OCI-LY3 (cell line): ENCODE results near the gene ME3.

Experiments used
- EZH2phosphoT487 ChIP-seq: fragments of 200-600 bp; shearing (Covaris generic); IDR thresholded peaks from 2 replicates; pipeline ENCODE4 v1.6.1; 2018; ENCODE audit warnings: antibody characterized with exemption, mixed run types, low read depth
- TF ChIP-seq, protein P1 (sequence below): fragments of 200-600, 300-600 bp; sonication (generic); IDR thresholded peaks from 2 replicates; pipeline ENCODE4 v1.5.1; 2014; ENCODE audit warnings: antibody characterized with exemption, low read length, low read depth

DNA sequence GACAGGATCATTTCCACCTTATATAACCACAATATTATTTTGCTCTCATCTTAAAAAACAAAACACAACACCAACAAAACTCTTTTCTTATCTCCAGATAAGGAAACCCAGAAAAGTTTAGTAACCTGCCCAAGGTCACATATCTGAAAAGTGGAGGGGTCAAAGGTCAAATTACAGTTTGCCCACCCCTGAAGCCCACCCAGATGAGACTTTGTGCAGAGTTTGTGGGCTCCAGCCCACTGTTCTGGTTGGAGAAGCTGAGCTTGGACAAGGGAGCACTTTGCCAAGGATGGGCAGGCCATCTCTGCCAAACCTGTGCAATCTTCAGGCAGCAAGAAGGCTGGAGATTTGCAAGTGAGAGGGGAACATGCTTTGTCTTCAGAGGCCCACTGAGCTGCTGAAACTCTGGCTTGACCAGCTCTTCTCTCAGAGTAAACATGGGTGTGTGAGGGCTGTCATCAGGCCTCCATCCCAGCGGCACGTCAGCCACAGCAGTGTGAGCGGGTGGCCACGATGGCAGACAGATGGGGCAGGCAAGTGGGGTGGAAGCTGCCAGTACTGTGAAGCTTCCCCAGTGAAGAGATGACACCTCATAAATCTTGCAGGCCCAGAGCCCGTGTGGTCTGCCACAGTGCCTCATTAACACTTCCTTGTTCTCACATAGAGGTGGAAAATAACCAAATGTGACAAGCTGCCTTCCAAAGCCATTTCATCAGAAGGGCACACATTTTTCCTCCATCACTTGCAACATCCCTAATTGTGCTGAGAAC is 186.0 kb downstream of the ME3 start:
- TF ChIP-seq, protein P1, sequence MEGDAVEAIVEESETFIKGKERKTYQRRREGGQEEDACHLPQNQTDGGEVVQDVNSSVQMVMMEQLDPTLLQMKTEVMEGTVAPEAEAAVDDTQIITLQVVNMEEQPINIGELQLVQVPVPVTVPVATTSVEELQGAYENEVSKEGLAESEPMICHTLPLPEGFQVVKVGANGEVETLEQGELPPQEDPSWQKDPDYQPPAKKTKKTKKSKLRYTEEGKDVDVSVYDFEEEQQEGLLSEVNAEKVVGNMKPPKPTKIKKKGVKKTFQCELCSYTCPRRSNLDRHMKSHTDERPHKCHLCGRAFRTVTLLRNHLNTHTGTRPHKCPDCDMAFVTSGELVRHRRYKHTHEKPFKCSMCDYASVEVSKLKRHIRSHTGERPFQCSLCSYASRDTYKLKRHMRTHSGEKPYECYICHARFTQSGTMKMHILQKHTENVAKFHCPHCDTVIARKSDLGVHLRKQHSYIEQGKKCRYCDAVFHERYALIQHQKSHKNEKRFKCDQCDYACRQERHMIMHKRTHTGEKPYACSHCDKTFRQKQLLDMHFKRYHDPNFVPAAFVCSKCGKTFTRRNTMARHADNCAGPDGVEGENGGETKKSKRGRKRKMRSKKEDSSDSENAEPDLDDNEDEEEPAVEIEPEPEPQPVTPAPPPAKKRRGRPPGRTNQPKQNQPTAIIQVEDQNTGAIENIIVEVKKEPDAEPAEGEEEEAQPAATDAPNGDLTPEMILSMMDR = no peak
- no peak for TF ChIP-seq EZH2phosphoT487
